IMR-90 (cell line): ENCODE measurements around the gene WNT3. TPM values are rescaled to one million over a fixed set of nuclear protein-coding genes. Genes with fewer than 3 reads are reported as not detected.

ENCODE experiments used
- ATAC-seq: fragments of 200-7000 bp; cut with Tn5 transposase; 2 replicates; pipeline ENCODE4 v1.9.1; 2020; ENCODE audit warnings: low read depth, mild to moderate bottlenecking, moderate library complexity
- BruUV-seq: library from RNA; stranded (reverse); fragments of 400-500 nt; replicated peaks from 2 replicates; lab custom pipeline; 2021; lab: Mats Ljungman, UMichigan
- CTCF ChIA-PET: fragments of 300-600 bp; formaldehyde crosslinking; extraction: SDS; loops from one replicate; lab custom pipeline; 2021; ENCODE audit warnings: antibody characterized with exemption; lab: Yijun Ruan, JAX
- POLR2A ChIA-PET: fragments of 300-600 bp; sonication (Branson Sonifier 250); formaldehyde crosslinking; loops from one replicate; lab custom pipeline; 2022; ENCODE audit warnings: antibody characterized with exemption; ENCODE audit not compliant: unreplicated experiment; lab: Charles Lee
- DNase-seq: peaks from one replicate; pipeline ENCODE4 v3.0.0; 2013
- H2AFZ ChIP-seq: replicated peaks from 2 replicates; pipeline ENCODE3; 2013; ENCODE audit warnings: low read length, mild to moderate bottlenecking; ENCODE audit not compliant: poor library complexity
- H2AK5ac ChIP-seq: 2 replicates; pipeline ENCODE4 v1.6.1; 2013; ENCODE audit warnings: low read depth, low read length, inconsistent platforms
- H2AK9ac ChIP-seq: replicated peaks from 2 replicates; pipeline ENCODE3; 2013; ENCODE audit warnings: mild to moderate bottlenecking, low read depth, low read length, moderate library complexity; ENCODE audit not compliant: poor library complexity
- H2BK120ac ChIP-seq: 2 replicates; pipeline ENCODE4 v1.6.1; 2013; ENCODE audit warnings: low read depth, low read length, inconsistent platforms
- H2BK15ac ChIP-seq: 3 replicates; pipeline ENCODE4 v1.6.1; 2013; ENCODE audit warnings: low read depth, low read length, inconsistent platforms
- H2BK20ac ChIP-seq: 2 replicates; pipeline ENCODE4 v1.6.1; 2013; ENCODE audit warnings: low read depth, mild to moderate bottlenecking, inconsistent platforms, low read length, moderate library complexity
- H2BK5ac ChIP-seq: 2 replicates; pipeline ENCODE4 v1.6.1; 2013; ENCODE audit warnings: mild to moderate bottlenecking, low read depth, low read length, inconsistent platforms; ENCODE audit not compliant: poor library complexity, severe bottlenecking
- H3K14ac ChIP-seq: replicated peaks from 2 replicates; pipeline ENCODE4 v1.6.1; 2013; ENCODE audit warnings: low read depth, low read length, inconsistent platforms
- H3K18ac ChIP-seq: 2 replicates; pipeline ENCODE4 v1.6.1; 2013; ENCODE audit warnings: low read depth, low read length, control low read depth
- H3K23ac ChIP-seq: 2 replicates; pipeline ENCODE4 v1.6.1; 2013; ENCODE audit warnings: low read depth, low read length, inconsistent platforms
- H3K27ac ChIP-seq: 2 replicates; pipeline ENCODE4 v1.5.1; 2013; ENCODE audit warnings: mild to moderate bottlenecking, control low read depth, low read length; ENCODE audit not compliant: insufficient read depth
- H3K27me3 ChIP-seq: 2 replicates; pipeline ENCODE4 v1.6.1; 2013; ENCODE audit warnings: low read length; ENCODE audit not compliant: control insufficient read depth, insufficient read depth
- H3K36me3 ChIP-seq: 2 replicates; pipeline ENCODE4 v1.6.1; 2013; ENCODE audit warnings: low read length, mixed read lengths; ENCODE audit not compliant: control insufficient read depth, insufficient read depth
- H3K4ac ChIP-seq: 2 replicates; pipeline ENCODE4 v1.6.1; 2013; ENCODE audit warnings: low read depth, low read length, inconsistent platforms
- H3K4me1 ChIP-seq: 2 replicates; pipeline ENCODE4 v1.6.1; 2013; ENCODE audit warnings: low read length, mixed read lengths; ENCODE audit not compliant: control insufficient read depth, insufficient read depth
- H3K4me2 ChIP-seq: 2 replicates; pipeline ENCODE4 v1.6.1; 2013; ENCODE audit warnings: low read depth, mild to moderate bottlenecking, control low read depth, low read length, moderate library complexity
- H3K4me3 ChIP-seq: 2 replicates; pipeline ENCODE4 v1.5.1; 2013; ENCODE audit warnings: low read depth, mild to moderate bottlenecking, control low read depth, low read length, moderate library complexity; ENCODE audit not compliant: insufficient read depth
- H3K56ac ChIP-seq: 2 replicates; pipeline ENCODE4 v1.6.1; 2013; ENCODE audit warnings: low read length, inconsistent platforms; ENCODE audit not compliant: insufficient read depth; ENCODE audit errors: extremely low read depth
- H3K79me1 ChIP-seq, 2 experiments: 2 replicates each; pipeline ENCODE4 v1.6.1; 2013; ENCODE audit warnings: low read length in 2 of 2, inconsistent platforms in 1 of 2, low read depth in 1 of 2
- H3K9ac ChIP-seq: 2 replicates; pipeline ENCODE4 v1.6.1; 2013; ENCODE audit warnings: low read depth, low read length, control low read depth
- H3K9me1 ChIP-seq: 2 replicates; pipeline ENCODE4 v1.6.1; 2013; ENCODE audit warnings: low read length, inconsistent platforms; ENCODE audit not compliant: insufficient read depth
- H3K9me3 ChIP-seq: 2 replicates; pipeline ENCODE4 v1.6.1; 2013; ENCODE audit warnings: low read length; ENCODE audit not compliant: control insufficient read depth, insufficient read depth
- H4K20me1 ChIP-seq: 2 replicates; pipeline ENCODE4 v1.6.1; 2013; ENCODE audit warnings: low read length, inconsistent platforms; ENCODE audit not compliant: insufficient read depth
- H4K5ac ChIP-seq: 2 replicates; pipeline ENCODE4 v1.6.1; 2013; ENCODE audit warnings: mild to moderate bottlenecking, low read depth, low read length, control low read depth
- H4K8ac ChIP-seq, 2 experiments: 2 replicates each; pipeline ENCODE4 v1.6.1; 2013; ENCODE audit warnings: low read depth in 2 of 2, low read length in 2 of 2, control low read depth in 1 of 2, inconsistent platforms in 1 of 2
- H4K91ac ChIP-seq: 2 replicates; pipeline ENCODE4 v1.6.1; 2013; ENCODE audit warnings: low read depth, low read length, inconsistent platforms; ENCODE audit not compliant: insufficient read depth
- BHLHE40 ChIP-seq: fragments of 150-350 bp; IDR thresholded peaks from 2 replicates; pipeline ENCODE4 v1.6.1; 2016; ENCODE audit warnings: mild to moderate bottlenecking, low read depth, low read length
- CEBPB ChIP-seq: IDR thresholded peaks from 2 replicates; pipeline ENCODE4 v1.6.1; 2012; ENCODE audit warnings: low read depth, low read length, improper control_type of control experiment
- MAFK ChIP-seq: IDR thresholded peaks from 2 replicates; pipeline ENCODE4 v1.6.1; 2012; ENCODE audit warnings: low read depth, low read length, improper control_type of control experiment
- MAZ ChIP-seq: IDR thresholded peaks from 2 replicates; pipeline ENCODE4 v1.6.1; 2012; ENCODE audit warnings: low read depth, mild to moderate bottlenecking, low read length, improper control_type of control experiment, moderate library complexity, borderline replicate concordance
- WGBS, 2 experiments: methylation state at CpG; one replicate each; pipeline versions ENCODE4 v1.1.5 to v1.1.7; 2013; ENCODE audit warnings: missing lambda C conversion rate in 2 of 2; ENCODE audit not compliant: insufficient read length in 1 of 2; ENCODE audit errors: extremely low coverage in 2 of 2; 5-methylcytosine and 5-hydroxymethylcytosine counted together
- dilution Hi-C: fragments of 300-500 bp; cut with HindIII; formaldehyde crosslinking; loops from one replicate; pipeline ENCODE4 v1.14.3; 2018; ENCODE audit warnings: low sequenced_read_pairs; ENCODE audit not compliant: unreplicated experiment
- in situ Hi-C: fragments of 300-500 bp; cut with MboI; formaldehyde crosslinking; loops from 3 replicates; pipeline ENCODE4 v1.14.3; 2019; ENCODE audit warnings: low sequenced_read_pairs, inconsistent platforms, mixed read lengths
- intact Hi-C: fragments of 100-400 bp; cut with micrococcal nuclease; formaldehyde crosslinking; loops from 2 replicates; pipeline ENCODE4 v1.10.0; 2022
- polyA plus RNA-seq, 3 experiments: library from polyadenylated mRNA; depleted of rRNA; stranded (reverse); fragments of >200 nt; gene quantifications; 2 replicates each; pipeline ENCODE4 v1.2.3, GENCODE V29; 2012; ENCODE audit warnings: low replicate concordance in 1 of 3
- total RNA-seq: library from RNA; depleted of rRNA; stranded (reverse); fragments of >200 nt; gene quantifications from 2 replicates; pipeline ENCODE4 v1.2.3, GENCODE V29; 2012

Gene WNT3
- total and polyA plus RNA-seq, 2 of the 4 experiments (the other 2 are of a cell fraction) = 0.72 to 1.0 TPM

- no peak overlapping the region for H4K91ac ChIP-seq
- no peak overlapping the region for H3K56ac ChIP-seq
- no peak overlapping the region for H2BK5ac ChIP-seq
- H3K4me3 ChIP-seq = no peak overlapping the region
- intact Hi-C loops = no loop called here
- peaks cover 42% of the 10 kb centered on the region for H3K27me3 ChIP-seq
- H3K9me3 ChIP-seq = peaks cover 12% of the 10 kb centered on the region
- WGBS, 2 experiments = 65% methylated on average over 2 of the region's 7 CpGs; no CpG with 5 or more reads in 1 of the 2 experiments
- no peak overlapping the region for H2AK5ac ChIP-seq
- peak overlapping the region; percentile 27 for H2AFZ ChIP-seq
- no peaks in the 10 kb centered on the region for H3K79me1 ChIP-seq
- no peak overlapping the region for H3K18ac ChIP-seq
- H4K5ac ChIP-seq = no peak overlapping the region
- no peak overlapping the region for H2BK15ac ChIP-seq
- no peak overlapping the region for H3K4ac ChIP-seq
- TF ChIP-seq MAZ (no peak), CEBPB (no peak), MAFK (no peak), BHLHE40 (no peak)
- CTCF ChIA-PET = no interaction called here
- H3K4me2 ChIP-seq = no peak overlapping the region
- H2BK120ac ChIP-seq = no peak overlapping the region
- no TSS peak for BruUV-seq
- no peak overlapping the region for H3K9ac ChIP-seq
- DNase-seq (no peak), ATAC-seq (peak; percentile 48; the same call in 1 of the 2 replicates)
- no peaks in the 10 kb centered on the region for H3K36me3 ChIP-seq
- no peaks in the 10 kb centered on the region for H4K20me1 ChIP-seq
- dilution Hi-C loops = no loop called here
- in situ Hi-C loops = no loop called here
- no peaks in the 10 kb centered on the region for H3K4me1 ChIP-seq
- H3K23ac ChIP-seq = no peak overlapping the region
- H2BK20ac ChIP-seq = no peak overlapping the region
- POLR2A ChIA-PET = no interaction called here
- no peak overlapping the region for H3K27ac ChIP-seq
- no peaks in the 10 kb centered on the region for H3K9me1 ChIP-seq
- no peak overlapping the region for H2AK9ac ChIP-seq
- no peak overlapping the region for H3K14ac ChIP-seq
- no peak overlapping the region for H4K8ac ChIP-seq
Observed at GRCh38 chr17:46785696-46786095, 32.8 kb downstream of the WNT3 start.
